ENCODE data around the gene FAM156B.
"Not testable (repeated sequence)": the region's sequence is repeated elsewhere in the genome, so short reads cannot be mapped to it uniquely, and the experiment has no call there.

Gene FAM156B

GRCh38 chrX:52888090-52888489 is 9.0 kb upstream of the FAM156B start:
- H3K36me3 ChIP-seq (ENCODE audit: control insufficient read depth in 2 of 2, insufficient read depth in 1 of 2, low read length in 2 of 2); H3K4me3 ChIP-seq (ENCODE audit: low read depth, low read length); H3K27ac ChIP-seq (ENCODE audit: extremely low read depth, low read depth, low read length); H3K9me3 ChIP-seq (ENCODE audit: control insufficient read depth, insufficient read depth, low read depth, low read length); H3K4me1 ChIP-seq (ENCODE audit: control insufficient read depth, insufficient read depth, low read length); POLR2A ChIA-PET; CTCF ChIA-PET: not testable (repeated sequence)

GRCh38 chrX:52896438-52896837 is 692 bp upstream of the FAM156B start:
- H3K36me3 ChIP-seq (ENCODE audit: control insufficient read depth in 2 of 2, insufficient read depth in 1 of 2, low read length in 2 of 2); POLR2A ChIA-PET; CTCF ChIA-PET; H3K4me3 ChIP-seq (ENCODE audit: low read depth, low read length); H3K4me1 ChIP-seq (ENCODE audit: control insufficient read depth, insufficient read depth, low read length); H3K9me3 ChIP-seq (ENCODE audit: control insufficient read depth, insufficient read depth, low read depth, low read length); H3K27ac ChIP-seq (ENCODE audit: extremely low read depth, low read depth, low read length): not testable (repeated sequence)

DNA sequence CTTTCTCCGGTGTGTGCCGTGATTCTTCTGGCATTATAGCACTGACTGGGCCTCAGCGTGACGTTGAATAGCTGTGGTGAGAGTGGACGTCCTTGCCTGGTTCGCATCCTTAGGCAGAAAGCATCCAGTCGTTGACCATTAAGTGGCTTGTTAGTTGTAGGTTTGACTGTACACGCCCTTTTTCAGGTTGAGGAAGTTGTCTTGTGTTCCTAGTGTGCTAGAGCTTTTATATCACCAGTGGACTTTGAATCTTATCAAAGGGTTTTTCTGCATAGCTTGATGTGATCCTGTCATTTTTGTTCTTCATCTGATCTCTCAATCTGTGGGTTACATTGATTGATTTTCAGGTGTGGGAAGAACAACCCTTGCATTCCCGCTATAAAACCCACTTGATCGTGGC is 8.4 kb downstream of the FAM156B start:
- H3K4me3 ChIP-seq (ENCODE audit: low read depth, low read length); H3K9me3 ChIP-seq (ENCODE audit: control insufficient read depth, insufficient read depth, low read depth, low read length); H3K4me1 ChIP-seq (ENCODE audit: control insufficient read depth, insufficient read depth, low read length); H3K27ac ChIP-seq (ENCODE audit: extremely low read depth, low read depth, low read length); CTCF ChIA-PET; POLR2A ChIA-PET; H3K36me3 ChIP-seq (ENCODE audit: control insufficient read depth in 2 of 2, insufficient read depth in 1 of 2, low read length in 2 of 2): not testable (repeated sequence)

DNA sequence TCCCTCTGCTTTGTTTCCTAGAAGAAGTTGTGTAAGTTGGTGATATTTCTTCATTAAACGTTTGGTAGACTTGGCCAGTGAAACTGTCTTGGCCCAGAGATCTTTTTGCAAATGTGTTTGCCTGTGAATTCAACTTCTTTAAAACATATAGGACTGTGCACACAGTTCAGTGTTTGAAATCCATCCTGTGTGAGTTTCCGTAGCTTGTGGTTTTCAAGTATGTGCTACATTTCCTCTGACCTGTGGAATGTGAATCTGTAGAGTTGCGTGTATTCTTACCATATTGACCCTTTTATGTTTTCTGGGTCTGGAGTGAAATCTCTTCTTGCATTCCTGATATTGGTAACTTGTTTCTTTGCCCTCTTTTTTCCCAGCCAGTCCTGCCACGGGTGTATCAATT is 8.9 kb downstream of the FAM156B start:
- POLR2A ChIA-PET; H3K4me1 ChIP-seq (ENCODE audit: control insufficient read depth, insufficient read depth, low read length); H3K4me3 ChIP-seq (ENCODE audit: low read depth, low read length); H3K27ac ChIP-seq (ENCODE audit: extremely low read depth, low read depth, low read length); H3K9me3 ChIP-seq (ENCODE audit: control insufficient read depth, insufficient read depth, low read depth, low read length); H3K36me3 ChIP-seq (ENCODE audit: control insufficient read depth in 2 of 2, insufficient read depth in 1 of 2, low read length in 2 of 2); CTCF ChIA-PET: not testable (repeated sequence)

GRCh38 chrX:52907137-52907536 is 10.0 kb downstream of the FAM156B start:
- H3K4me3 ChIP-seq (ENCODE audit: low read depth, low read length); POLR2A ChIA-PET; H3K36me3 ChIP-seq (ENCODE audit: control insufficient read depth in 2 of 2, insufficient read depth in 1 of 2, low read length in 2 of 2): not testable (repeated sequence)

GRCh38 chrX:52907900-52908299 is 10.8 kb downstream of the FAM156B start:
- H3K36me3 ChIP-seq (ENCODE audit: control insufficient read depth in 2 of 2, insufficient read depth in 1 of 2, low read length in 2 of 2); POLR2A ChIA-PET: not testable (repeated sequence)

More at GRCh38 chrX:52907137-52907536, 10.0 kb downstream of the FAM156B start:
- H3K9me3 ChIP-seq (ENCODE audit: control insufficient read depth, insufficient read depth, low read depth, low read length); H3K4me1 ChIP-seq (ENCODE audit: control insufficient read depth, insufficient read depth, low read length); H3K27ac ChIP-seq (ENCODE audit: extremely low read depth, low read depth, low read length); CTCF ChIA-PET: not testable (repeated sequence)

GRCh38 chrX:52909313-52909969 is 12.3 kb downstream of the FAM156B start:
- H3K4me1 ChIP-seq (ENCODE audit: control insufficient read depth, insufficient read depth, low read length); H3K27ac ChIP-seq (ENCODE audit: extremely low read depth, low read depth, low read length); H3K9me3 ChIP-seq (ENCODE audit: control insufficient read depth, insufficient read depth, low read depth, low read length); CTCF ChIA-PET; H3K36me3 ChIP-seq (ENCODE audit: control insufficient read depth in 2 of 2, insufficient read depth in 1 of 2, low read length in 2 of 2); POLR2A ChIA-PET; H3K4me3 ChIP-seq (ENCODE audit: low read depth, low read length): not testable (repeated sequence)

More at GRCh38 chrX:52907900-52908299, 10.8 kb downstream of the FAM156B start:
- CTCF ChIA-PET; H3K4me3 ChIP-seq (ENCODE audit: low read depth, low read length); H3K9me3 ChIP-seq (ENCODE audit: control insufficient read depth, insufficient read depth, low read depth, low read length); H3K27ac ChIP-seq (ENCODE audit: extremely low read depth, low read depth, low read length); H3K4me1 ChIP-seq (ENCODE audit: control insufficient read depth, insufficient read depth, low read length): not testable (repeated sequence)

DNA sequence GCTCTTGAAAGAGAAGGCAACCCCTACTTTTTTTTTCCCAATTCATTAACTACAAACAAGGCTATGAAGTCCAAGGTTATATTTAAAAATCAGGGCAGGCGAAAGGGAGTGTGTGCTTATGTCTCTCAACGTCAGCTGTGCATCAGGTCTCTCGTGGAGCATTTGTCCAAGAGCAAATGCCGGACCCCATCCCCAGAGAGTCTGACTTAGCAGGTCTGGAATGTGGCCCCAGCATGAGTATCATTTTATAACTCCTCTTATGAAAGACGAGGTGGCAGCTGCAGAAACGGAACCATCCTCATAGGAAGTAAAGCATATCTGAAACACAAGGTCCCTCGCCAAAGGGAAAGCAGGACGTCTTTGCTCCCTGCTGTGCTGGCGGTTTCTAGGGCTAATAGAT is 16.6 kb downstream of the FAM156B start:
- H3K27ac ChIP-seq (ENCODE audit: extremely low read depth, low read depth, low read length); CTCF ChIA-PET; H3K9me3 ChIP-seq (ENCODE audit: control insufficient read depth, insufficient read depth, low read depth, low read length); H3K4me1 ChIP-seq (ENCODE audit: control insufficient read depth, insufficient read depth, low read length); H3K36me3 ChIP-seq (ENCODE audit: control insufficient read depth in 2 of 2, insufficient read depth in 1 of 2, low read length in 2 of 2); H3K4me3 ChIP-seq (ENCODE audit: low read depth, low read length); POLR2A ChIA-PET: not testable (repeated sequence)

GRCh38 chrX:52914704-52915103 is 17.6 kb downstream of the FAM156B start:
- H3K36me3 ChIP-seq (ENCODE audit: control insufficient read depth in 2 of 2, insufficient read depth in 1 of 2, low read length in 2 of 2); CTCF ChIA-PET; H3K4me1 ChIP-seq (ENCODE audit: control insufficient read depth, insufficient read depth, low read length); H3K9me3 ChIP-seq (ENCODE audit: control insufficient read depth, insufficient read depth, low read depth, low read length); H3K4me3 ChIP-seq (ENCODE audit: low read depth, low read length); H3K27ac ChIP-seq (ENCODE audit: extremely low read depth, low read depth, low read length); POLR2A ChIA-PET: not testable (repeated sequence)

Measured in HEK293 (cell line).